Measurements from ENCODE around the gene GRXCR2. TPM values are rescaled to one million over a fixed set of nuclear protein-coding genes. Genes with fewer than 3 reads are reported as not detected.
A peak's percentile ranks its signal among the peaks of the same experiment; 100 is the strongest.

The GRXCR2 gene
- polyA plus RNA-seq, 1 donor from 2014 or later = not detected

DNA sequence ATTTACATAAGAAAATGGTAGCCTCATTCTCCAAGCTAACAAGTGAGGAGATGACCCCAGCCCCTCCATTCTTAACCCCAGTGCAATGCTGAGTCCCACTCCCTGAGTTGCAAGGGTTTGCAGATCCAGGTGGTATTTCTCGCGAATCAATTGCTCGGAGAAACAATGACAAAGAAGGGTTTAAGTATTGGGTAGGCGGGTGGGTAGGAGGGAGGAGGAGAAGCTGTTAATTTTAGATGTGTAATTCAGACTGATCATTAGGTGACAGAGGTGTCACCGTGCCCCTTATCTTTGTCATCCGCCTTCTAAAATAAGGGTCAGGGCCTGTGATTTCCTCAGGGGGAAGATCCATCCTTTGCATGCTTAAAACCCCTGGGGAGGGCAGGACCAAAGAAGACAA lies 46.6 kb upstream of the GRXCR2 start:
- H3K9me3 ChIP-seq (ENCODE audit: low read length) = no peaks in the 10 kb centered on the region
- no peaks in the 10 kb centered on the region for H3K27me3 ChIP-seq (ENCODE audit: insufficient read depth, low read depth, low read length)
- no peak overlapping the region for H3K4me2 ChIP-seq (ENCODE audit: low read length)
- H3K9me2 ChIP-seq (ENCODE audit: insufficient read depth, low read length) = no peaks in the 10 kb centered on the region
- no peaks in the 10 kb centered on the region for H3K36me3 ChIP-seq (ENCODE audit: insufficient read depth, low read length)
- H4K20me1 ChIP-seq (ENCODE audit: insufficient read depth) = no peaks in the 10 kb centered on the region
- TF ChIP-seq POLR2AphosphoS5 (IDR thresholded peaks at IDR 0.05) = no peak
- TF ChIP-seq, protein P1, sequence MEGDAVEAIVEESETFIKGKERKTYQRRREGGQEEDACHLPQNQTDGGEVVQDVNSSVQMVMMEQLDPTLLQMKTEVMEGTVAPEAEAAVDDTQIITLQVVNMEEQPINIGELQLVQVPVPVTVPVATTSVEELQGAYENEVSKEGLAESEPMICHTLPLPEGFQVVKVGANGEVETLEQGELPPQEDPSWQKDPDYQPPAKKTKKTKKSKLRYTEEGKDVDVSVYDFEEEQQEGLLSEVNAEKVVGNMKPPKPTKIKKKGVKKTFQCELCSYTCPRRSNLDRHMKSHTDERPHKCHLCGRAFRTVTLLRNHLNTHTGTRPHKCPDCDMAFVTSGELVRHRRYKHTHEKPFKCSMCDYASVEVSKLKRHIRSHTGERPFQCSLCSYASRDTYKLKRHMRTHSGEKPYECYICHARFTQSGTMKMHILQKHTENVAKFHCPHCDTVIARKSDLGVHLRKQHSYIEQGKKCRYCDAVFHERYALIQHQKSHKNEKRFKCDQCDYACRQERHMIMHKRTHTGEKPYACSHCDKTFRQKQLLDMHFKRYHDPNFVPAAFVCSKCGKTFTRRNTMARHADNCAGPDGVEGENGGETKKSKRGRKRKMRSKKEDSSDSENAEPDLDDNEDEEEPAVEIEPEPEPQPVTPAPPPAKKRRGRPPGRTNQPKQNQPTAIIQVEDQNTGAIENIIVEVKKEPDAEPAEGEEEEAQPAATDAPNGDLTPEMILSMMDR (IDR thresholded peaks at IDR 0.05; ENCODE audit: poor library complexity, severe bottlenecking) = no peak
- no peak for TF ChIP-seq SMC3 (conservative IDR thresholded peaks at IDR 0.05; ENCODE audit: poor library complexity)
- no peak for TF ChIP-seq EP300 (conservative IDR thresholded peaks at IDR 0.05; ENCODE audit: poor library complexity, severe bottlenecking)
- TF ChIP-seq, protein P2, sequence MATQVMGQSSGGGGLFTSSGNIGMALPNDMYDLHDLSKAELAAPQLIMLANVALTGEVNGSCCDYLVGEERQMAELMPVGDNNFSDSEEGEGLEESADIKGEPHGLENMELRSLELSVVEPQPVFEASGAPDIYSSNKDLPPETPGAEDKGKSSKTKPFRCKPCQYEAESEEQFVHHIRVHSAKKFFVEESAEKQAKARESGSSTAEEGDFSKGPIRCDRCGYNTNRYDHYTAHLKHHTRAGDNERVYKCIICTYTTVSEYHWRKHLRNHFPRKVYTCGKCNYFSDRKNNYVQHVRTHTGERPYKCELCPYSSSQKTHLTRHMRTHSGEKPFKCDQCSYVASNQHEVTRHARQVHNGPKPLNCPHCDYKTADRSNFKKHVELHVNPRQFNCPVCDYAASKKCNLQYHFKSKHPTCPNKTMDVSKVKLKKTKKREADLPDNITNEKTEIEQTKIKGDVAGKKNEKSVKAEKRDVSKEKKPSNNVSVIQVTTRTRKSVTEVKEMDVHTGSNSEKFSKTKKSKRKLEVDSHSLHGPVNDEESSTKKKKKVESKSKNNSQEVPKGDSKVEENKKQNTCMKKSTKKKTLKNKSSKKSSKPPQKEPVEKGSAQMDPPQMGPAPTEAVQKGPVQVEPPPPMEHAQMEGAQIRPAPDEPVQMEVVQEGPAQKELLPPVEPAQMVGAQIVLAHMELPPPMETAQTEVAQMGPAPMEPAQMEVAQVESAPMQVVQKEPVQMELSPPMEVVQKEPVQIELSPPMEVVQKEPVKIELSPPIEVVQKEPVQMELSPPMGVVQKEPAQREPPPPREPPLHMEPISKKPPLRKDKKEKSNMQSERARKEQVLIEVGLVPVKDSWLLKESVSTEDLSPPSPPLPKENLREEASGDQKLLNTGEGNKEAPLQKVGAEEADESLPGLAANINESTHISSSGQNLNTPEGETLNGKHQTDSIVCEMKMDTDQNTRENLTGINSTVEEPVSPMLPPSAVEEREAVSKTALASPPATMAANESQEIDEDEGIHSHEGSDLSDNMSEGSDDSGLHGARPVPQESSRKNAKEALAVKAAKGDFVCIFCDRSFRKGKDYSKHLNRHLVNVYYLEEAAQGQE (IDR thresholded peaks at IDR 0.05; ENCODE audit: borderline replicate concordance) = no peak
- no peak for TF ChIP-seq EZH2 (IDR thresholded peaks at IDR 0.05; ENCODE audit: borderline replicate concordance, insufficient read depth, low read length, poor library complexity, severe bottlenecking)
- no peak for TF ChIP-seq TAF1 (IDR thresholded peaks at IDR 0.05; ENCODE audit: low read depth)
- TF ChIP-seq MXI1 (conservative IDR thresholded peaks at IDR 0.05; ENCODE audit: poor library complexity, severe bottlenecking) = no peak
- H3K79me2 ChIP-seq (replicated peaks; ENCODE audit: insufficient read depth, low read length) = no peaks in the 10 kb centered on the region
- no peak overlapping the region for H3K27ac ChIP-seq (ENCODE audit: low read length)
- H3F3A ChIP-seq (ENCODE audit: insufficient read depth, low read length, poor library complexity, severe bottlenecking) = no peaks in the 10 kb centered on the region
- H3K9ac ChIP-seq (ENCODE audit: low read length) = no peak overlapping the region
- H3K4me3 ChIP-seq (ENCODE audit: low read length) = no peak overlapping the region
- no peak overlapping the region for H2AFZ ChIP-seq (ENCODE audit: low read depth, low read length)

DNA sequence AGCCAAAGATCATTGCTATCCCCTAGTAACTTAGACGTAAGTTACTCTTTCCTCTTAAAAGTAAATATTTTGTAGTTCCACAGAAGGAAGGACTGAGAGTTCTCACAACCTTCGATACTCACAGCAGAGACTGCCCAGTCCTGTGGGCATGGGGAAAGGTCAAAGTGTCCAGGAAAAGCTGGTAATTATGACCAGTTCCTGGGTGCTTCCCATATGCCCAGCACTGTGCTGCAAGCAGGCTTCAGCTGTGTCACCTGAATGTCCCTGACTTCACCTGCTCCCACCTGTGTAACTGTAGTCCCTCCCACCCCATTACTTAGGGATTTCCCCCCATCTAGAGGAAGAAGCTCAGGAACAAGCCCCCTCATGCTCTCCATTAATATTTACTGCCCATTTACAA lies 45.6 kb upstream of the GRXCR2 start:
- no peak for TF ChIP-seq SMC3 (conservative IDR thresholded peaks at IDR 0.05; ENCODE audit: poor library complexity)
- TF ChIP-seq, protein P2 (IDR thresholded peaks at IDR 0.05; ENCODE audit: borderline replicate concordance) = no peak
- TF ChIP-seq EZH2 (IDR thresholded peaks at IDR 0.05; ENCODE audit: borderline replicate concordance, insufficient read depth, low read length, poor library complexity, severe bottlenecking) = no peak
- TF ChIP-seq TAF1 (IDR thresholded peaks at IDR 0.05; ENCODE audit: low read depth) = no peak
- TF ChIP-seq RAD21 (conservative IDR thresholded peaks at IDR 0.05) = no peak
- TF ChIP-seq MXI1 (conservative IDR thresholded peaks at IDR 0.05; ENCODE audit: poor library complexity, severe bottlenecking) = no peak
- TF ChIP-seq POLR2AphosphoS5 (IDR thresholded peaks at IDR 0.05) = no peak
- TF ChIP-seq, protein P1 (IDR thresholded peaks at IDR 0.05; ENCODE audit: poor library complexity, severe bottlenecking) = no peak
- TF ChIP-seq EP300 (conservative IDR thresholded peaks at IDR 0.05; ENCODE audit: poor library complexity, severe bottlenecking) = no peak
- no peak overlapping the region for H3K4me3 ChIP-seq (ENCODE audit: low read length)
- H3F3A ChIP-seq (ENCODE audit: insufficient read depth, low read length, poor library complexity, severe bottlenecking) = no peaks in the 10 kb centered on the region
- H3K9ac ChIP-seq (ENCODE audit: low read length) = no peak overlapping the region
- no peaks in the 10 kb centered on the region for H4K20me1 ChIP-seq (ENCODE audit: insufficient read depth)
- no peak overlapping the region for H3K4me2 ChIP-seq (ENCODE audit: low read length)
- peak overlapping the region; percentile 92 for H3K27ac ChIP-seq (ENCODE audit: low read length)
- H2AFZ ChIP-seq (ENCODE audit: low read depth, low read length) = no peak overlapping the region
- no peaks in the 10 kb centered on the region for H3K9me2 ChIP-seq (ENCODE audit: insufficient read depth, low read length)
- H3K79me2 ChIP-seq (replicated peaks; ENCODE audit: insufficient read depth, low read length) = no peaks in the 10 kb centered on the region
- H3K27me3 ChIP-seq (ENCODE audit: insufficient read depth, low read depth, low read length) = no peaks in the 10 kb centered on the region
- H3K36me3 ChIP-seq (ENCODE audit: insufficient read depth, low read length) = no peaks in the 10 kb centered on the region
- no peaks in the 10 kb centered on the region for H3K9me3 ChIP-seq (ENCODE audit: low read length)

Measured in neural cell (in vitro differentiated cells).